ENCODE data around the gene RNGTT. TPM values are rescaled to one million over a fixed set of nuclear protein-coding genes. Genes with fewer than 3 reads are reported as not detected.
"Not testable (repeated sequence)": the region's sequence is repeated elsewhere in the genome, so short reads cannot be mapped to it uniquely, and the experiment has no call there.

The RNGTT gene
- total and polyA plus RNA-seq, 12 donors: 3.1 to 10.9 (median 8.6) TPM

DNA sequence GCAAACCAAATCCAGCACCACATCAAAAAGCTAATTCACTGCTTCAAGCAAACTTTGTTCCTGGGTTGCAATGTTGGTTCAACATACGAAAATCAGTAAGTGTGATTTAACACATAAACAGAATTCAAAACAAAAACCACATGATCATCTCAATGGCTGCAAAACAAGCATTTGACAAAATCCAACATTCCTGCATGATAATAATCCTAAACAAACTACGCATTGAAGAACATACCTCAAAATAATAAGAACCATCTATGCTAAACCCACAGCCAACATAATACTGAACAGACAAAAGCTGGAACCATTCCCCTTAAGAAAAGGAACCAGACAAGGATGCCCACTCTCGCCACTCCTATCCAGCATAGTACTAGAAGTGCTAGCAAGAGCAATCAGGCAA, 49.9 kb downstream of the RNGTT start:
- TF ChIP-seq, protein P1, sequence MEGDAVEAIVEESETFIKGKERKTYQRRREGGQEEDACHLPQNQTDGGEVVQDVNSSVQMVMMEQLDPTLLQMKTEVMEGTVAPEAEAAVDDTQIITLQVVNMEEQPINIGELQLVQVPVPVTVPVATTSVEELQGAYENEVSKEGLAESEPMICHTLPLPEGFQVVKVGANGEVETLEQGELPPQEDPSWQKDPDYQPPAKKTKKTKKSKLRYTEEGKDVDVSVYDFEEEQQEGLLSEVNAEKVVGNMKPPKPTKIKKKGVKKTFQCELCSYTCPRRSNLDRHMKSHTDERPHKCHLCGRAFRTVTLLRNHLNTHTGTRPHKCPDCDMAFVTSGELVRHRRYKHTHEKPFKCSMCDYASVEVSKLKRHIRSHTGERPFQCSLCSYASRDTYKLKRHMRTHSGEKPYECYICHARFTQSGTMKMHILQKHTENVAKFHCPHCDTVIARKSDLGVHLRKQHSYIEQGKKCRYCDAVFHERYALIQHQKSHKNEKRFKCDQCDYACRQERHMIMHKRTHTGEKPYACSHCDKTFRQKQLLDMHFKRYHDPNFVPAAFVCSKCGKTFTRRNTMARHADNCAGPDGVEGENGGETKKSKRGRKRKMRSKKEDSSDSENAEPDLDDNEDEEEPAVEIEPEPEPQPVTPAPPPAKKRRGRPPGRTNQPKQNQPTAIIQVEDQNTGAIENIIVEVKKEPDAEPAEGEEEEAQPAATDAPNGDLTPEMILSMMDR (IDR thresholded peaks at IDR 0.05): no peak
- intact Hi-C loops (cut with DNase I): no loop called here
- WGBS, 2 donors: 96% methylated on average over 3 of the region's 3 CpGs

DNA sequence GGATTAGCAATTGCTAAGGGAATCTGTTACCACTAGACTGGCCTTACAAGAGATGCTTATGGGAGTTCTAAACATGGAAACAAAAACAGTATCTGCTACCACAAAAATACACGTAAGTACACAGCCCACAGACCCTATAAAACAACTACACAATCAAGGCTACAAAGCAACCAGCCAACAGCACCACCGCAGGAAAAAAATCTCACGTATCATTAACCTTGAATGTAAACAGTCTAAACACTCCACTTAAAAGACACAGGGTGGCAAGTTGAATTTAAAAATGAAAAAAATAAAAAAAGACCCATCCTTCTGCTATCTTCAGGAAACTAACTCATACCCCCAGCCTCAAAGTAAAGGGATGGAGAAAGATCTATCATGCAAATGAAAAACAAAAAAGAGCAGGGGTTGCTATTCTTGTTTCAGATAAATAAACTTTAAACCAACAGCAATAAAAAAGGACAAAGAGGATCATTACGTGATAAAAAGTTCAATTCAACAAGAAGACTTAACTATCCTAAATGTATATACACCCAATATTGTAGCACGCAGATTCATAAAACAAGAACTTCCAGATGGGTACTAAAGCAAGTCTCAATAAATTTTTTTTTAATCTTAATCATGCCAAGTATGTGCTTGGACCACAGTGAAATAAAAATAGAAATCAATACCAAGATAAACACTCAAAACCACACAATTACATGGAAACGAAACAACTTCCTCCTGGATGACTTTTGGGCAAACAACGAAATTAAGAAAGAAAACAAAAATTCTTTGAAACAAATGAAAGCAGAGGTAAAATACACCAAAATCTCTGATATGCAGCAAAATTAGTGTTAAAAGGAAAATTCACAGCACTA, 52.3 kb downstream of the RNGTT start:
- ATAC-seq (no peak), DNase-seq (no peak)
- TF ChIP-seq, protein P1 (IDR thresholded peaks at IDR 0.05): no peak
- peaks cover 0 to 31% (median 20%) of the 10 kb centered on the region in 9 donors for H3K4me1 ChIP-seq
- WGBS, 2 donors: 78 to 79% methylated on average over 7 of the region's 7 CpGs
- H3K9me3 ChIP-seq: peaks cover 0 to 10% (median 0%) of the 10 kb centered on the region in 11 donors
- no peak overlapping the region for H3K27ac ChIP-seq
- intact Hi-C loops (cut with DNase I): no loop called here
- H3K4me3 ChIP-seq: no peak overlapping the region
- H3K27me3 ChIP-seq: no peaks in the 10 kb centered on the region
- peaks cover 0 to under 1% (median 0%) of the 10 kb centered on the region in 9 donors for H3K36me3 ChIP-seq

More for the DNA sequence above, 49.9 kb downstream of the RNGTT start:
- H3K4me1 ChIP-seq: peaks cover 0 to 28% (median 20%) of the 10 kb centered on the region in 9 donors
- H3K27me3 ChIP-seq: no peaks in the 10 kb centered on the region
- H3K4me3 ChIP-seq: no peak overlapping the region
- H3K9me3 ChIP-seq: peaks cover 0 to 10% (median 0%) of the 10 kb centered on the region in 11 donors
- no peaks in the 10 kb centered on the region for H3K36me3 ChIP-seq
- ATAC-seq: no peak
- DNase-seq: no peak
- H3K27ac ChIP-seq: no peak overlapping the region

DNA sequence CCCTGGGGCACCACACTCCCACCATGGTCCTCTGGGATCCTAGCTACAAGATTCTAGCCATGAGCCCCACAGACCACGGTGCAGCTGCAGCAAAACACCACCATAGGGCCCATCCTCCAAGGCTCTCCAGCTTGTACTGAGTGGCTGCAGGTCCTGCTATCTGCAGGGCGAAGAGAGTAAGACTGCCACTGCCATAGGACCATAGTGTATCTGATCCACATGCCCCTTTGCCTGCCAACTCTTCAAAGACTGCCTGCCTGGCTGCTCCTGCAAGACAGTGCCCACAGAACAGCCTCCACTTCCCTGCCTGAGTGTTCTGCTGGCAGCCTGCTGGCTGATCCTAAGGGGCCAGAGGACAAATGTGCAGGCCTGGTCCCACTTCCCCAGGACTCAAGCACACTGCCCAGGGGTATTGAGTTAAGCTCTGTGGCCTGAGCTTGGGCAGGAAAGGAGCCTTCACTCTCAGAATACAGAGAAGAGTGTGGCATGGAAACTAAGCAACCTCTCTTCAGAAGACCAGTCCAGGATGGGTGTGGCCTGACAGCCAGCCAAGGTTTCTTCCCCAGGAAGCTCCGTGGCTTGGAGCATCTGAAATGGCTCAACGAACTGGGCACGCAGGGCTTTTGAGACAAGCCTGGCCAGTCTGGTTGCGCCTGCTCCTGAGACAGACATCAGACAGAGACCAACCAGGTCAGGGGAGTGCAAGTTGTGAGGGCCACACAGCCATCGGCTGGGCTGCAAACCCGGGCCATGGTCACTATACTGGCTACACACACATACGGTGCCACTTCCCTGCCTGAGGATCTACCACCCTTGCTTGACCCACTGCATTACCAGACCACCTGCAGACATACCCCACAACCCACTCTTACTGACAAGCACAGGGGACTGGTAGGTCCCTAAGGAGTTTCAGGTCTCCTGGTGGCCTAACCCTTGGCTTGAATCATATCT, 54.5 kb downstream of the RNGTT start:
- peaks cover 0 to 31% (median 20%) of the 10 kb centered on the region in 9 donors for H3K4me1 ChIP-seq
- no peak overlapping the region for H3K27ac ChIP-seq
- ATAC-seq (peak in 7 of 8 donors; percentile 4 to 78 (median 50)), DNase-seq (peak in 1 of 2 donors; percentile 16)
- H3K36me3 ChIP-seq: peaks cover 0 to 24% (median 0%) of the 10 kb centered on the region in 9 donors
- TF ChIP-seq, protein P1 (IDR thresholded peaks at IDR 0.05): no peak
- WGBS, 2 donors: 78 to 80% methylated on average over 9 of the region's 9 CpGs
- no peaks in the 10 kb centered on the region for H3K9me3 ChIP-seq
- no peaks in the 10 kb centered on the region for H3K27me3 ChIP-seq
- intact Hi-C loops (cut with DNase I): no loop called here
- no peak overlapping the region for H3K4me3 ChIP-seq

DNA sequence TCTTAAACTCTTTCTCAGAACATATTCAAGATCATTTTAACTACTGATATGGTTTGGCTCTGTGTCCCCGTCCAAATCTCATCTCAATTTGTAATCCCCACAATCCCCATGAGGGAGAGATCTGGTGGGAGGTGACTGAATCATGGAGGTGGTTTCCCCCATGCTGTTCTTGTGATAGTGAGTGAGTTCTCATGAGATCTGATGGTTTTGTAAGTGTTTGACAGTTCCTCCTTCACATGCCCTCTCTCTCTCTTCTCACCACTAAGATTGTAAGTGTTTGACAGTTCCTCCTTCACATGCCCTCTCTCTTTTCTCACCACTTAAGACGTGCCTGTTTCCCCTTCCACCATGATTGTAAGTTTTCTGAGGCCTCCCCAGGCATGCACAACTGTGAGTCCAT, 56.3 kb downstream of the RNGTT start:
- intact Hi-C loops (cut with DNase I); DNase-seq: not testable (repeated sequence)
- 69 to 71% methylated on average over 2 of the region's 2 CpGs for WGBS, 2 donors

More for the DNA sequence above, 56.3 kb downstream of the RNGTT start:
- not testable (repeated sequence) for H3K27me3 ChIP-seq, ATAC-seq, H3K4me3 ChIP-seq, H3K27ac ChIP-seq, H3K9me3 ChIP-seq
- Histone ChIP-seq H3K36me3 (peaks cover 0 to 35% (median 0%) of the 10 kb centered on the region in 9 donors), H3K4me1 (peaks cover 0 to 31% (median 20%) of the 10 kb centered on the region in 9 donors)

All from heart right ventricle (tissue), 16 donors.